Measurements from ENCODE around the gene RNF217.
"Not testable (repeated sequence)": the region's sequence is repeated elsewhere in the genome, so short reads cannot be mapped to it uniquely, and the experiment has no call there.

RNF217 gene

DNA sequence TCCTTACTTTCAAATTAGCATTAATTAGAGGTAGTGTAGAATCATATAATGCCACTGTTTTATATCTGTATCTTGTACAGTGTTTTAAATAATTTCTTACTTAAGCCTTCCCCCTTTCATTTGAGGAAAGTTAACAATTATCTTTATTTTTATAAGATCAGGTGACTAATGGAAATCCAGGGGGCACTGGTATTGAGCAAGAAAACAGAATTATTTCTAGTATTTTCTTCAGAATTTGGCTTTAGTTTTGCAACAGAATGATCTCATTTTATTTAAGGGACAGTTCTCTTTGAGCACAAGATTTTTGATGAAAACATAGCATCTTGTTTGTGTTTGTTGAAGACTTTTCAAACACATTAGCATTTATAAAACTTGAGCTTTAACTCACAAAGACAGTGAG lies 55.9 kb downstream of the RNF217 start:
- no peaks in the 10 kb centered on the region for H3K36me3 ChIP-seq
- TF ChIP-seq Cebpa-rat (IDR thresholded peaks at IDR 0.05), result no peak
- no peaks in the 10 kb centered on the region for H3K9me3 ChIP-seq (replicated peaks in 1 of 11)
- H3K27me3 ChIP-seq, result no peaks in the 10 kb centered on the region
- no peak overlapping the region for H3K4me3 ChIP-seq
- H3K4me1 ChIP-seq, result peaks cover 0 to 10% (median 7%) of the 10 kb centered on the region in 10 experiments; a peak in 9 of 20 replicates
- no peaks in the 10 kb centered on the region for H4K20me1 ChIP-seq
- no peak overlapping the region for H3K4me2 ChIP-seq
- H3K9ac ChIP-seq, result no peak overlapping the region
- no peak overlapping the region for H3K27ac ChIP-seq

GRCh38 chr6:125019281-125019680 lies 57.0 kb downstream of the RNF217 start:
- no peak overlapping the region for H3K9ac ChIP-seq
- no peak overlapping the region for H3K4me2 ChIP-seq
- no peak for TF ChIP-seq Cebpa-rat (IDR thresholded peaks at IDR 0.05)
- no peaks in the 10 kb centered on the region for H3K27me3 ChIP-seq
- H3K36me3 ChIP-seq, result no peaks in the 10 kb centered on the region
- peaks cover 0 to 7% (median 4%) of the 10 kb centered on the region in 10 experiments; a peak in 9 of 20 replicates for H3K4me1 ChIP-seq
- H3K27ac ChIP-seq, result no peak overlapping the region
- no peaks in the 10 kb centered on the region for H3K9me3 ChIP-seq (replicated peaks in 1 of 11)
- no peak overlapping the region for H3K4me3 ChIP-seq
- no peaks in the 10 kb centered on the region for H4K20me1 ChIP-seq

- H3K4me3 ChIP-seq, result no peak overlapping the region
- H3K27ac ChIP-seq, result no peak overlapping the region
- no peak overlapping the region for H3K9ac ChIP-seq
- peaks cover 0 to under 1% (median 0%) of the 10 kb centered on the region in 10 experiments; a peak in 1 of 20 replicates for H3K4me1 ChIP-seq
- H3K27me3 ChIP-seq, result no peaks in the 10 kb centered on the region
- no peaks in the 10 kb centered on the region for H3K9me3 ChIP-seq (replicated peaks in 1 of 11)
- no peak for TF ChIP-seq Cebpa-rat (IDR thresholded peaks at IDR 0.05)
- H3K4me2 ChIP-seq, result no peak overlapping the region
- H3K36me3 ChIP-seq, result no peaks in the 10 kb centered on the region
- no peaks in the 10 kb centered on the region for H4K20me1 ChIP-seq
Measured at GRCh38 chr6:125019918-125020317, 57.7 kb downstream of the RNF217 start.

- H3K9ac ChIP-seq, result no peak overlapping the region
- H3K27ac ChIP-seq, result no peak overlapping the region
- no peaks in the 10 kb centered on the region for H3K27me3 ChIP-seq
- H3K4me1 ChIP-seq, result no peaks in the 10 kb centered on the region
- no peaks in the 10 kb centered on the region for H3K36me3 ChIP-seq
- H3K4me3 ChIP-seq, result no peak overlapping the region
- TF ChIP-seq Cebpa-rat (IDR thresholded peaks at IDR 0.05), result no peak
- no peaks in the 10 kb centered on the region for H4K20me1 ChIP-seq
- H3K4me2 ChIP-seq, result no peak overlapping the region
- no peaks in the 10 kb centered on the region for H3K9me3 ChIP-seq (replicated peaks in 1 of 11)
Measured at GRCh38 chr6:125020385-125020784, 58.1 kb downstream of the RNF217 start.

DNA sequence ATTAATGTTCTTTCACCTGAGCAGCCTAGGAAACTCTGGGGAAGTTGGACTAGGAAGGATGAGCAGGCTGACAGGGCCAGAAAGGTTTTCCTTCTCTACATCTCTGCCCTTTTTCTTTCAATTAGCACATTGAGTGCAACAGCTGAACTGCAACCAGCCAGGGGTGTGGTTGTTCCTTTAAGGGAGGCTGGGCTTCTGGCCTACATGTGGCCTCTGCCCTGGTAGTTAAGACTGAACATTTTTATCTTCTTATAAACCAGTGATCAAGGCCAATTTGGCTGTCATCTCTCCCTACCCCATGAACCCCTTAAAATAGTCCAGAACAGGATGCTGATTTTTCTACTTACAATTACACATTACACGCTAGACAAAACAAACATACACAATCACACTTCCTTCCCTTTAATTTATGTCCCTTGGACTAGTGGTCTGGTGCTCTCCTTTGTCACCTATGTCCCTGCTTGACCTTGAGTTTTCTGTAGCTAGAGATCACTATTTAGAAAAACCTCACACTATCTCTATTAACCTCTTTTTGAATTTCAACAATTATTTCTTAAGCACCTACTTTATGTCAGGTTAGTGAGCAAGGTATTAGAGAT lies 60.3 kb downstream of the RNF217 start:
- H3K36me3 ChIP-seq, result no peaks in the 10 kb centered on the region
- H4K20me1 ChIP-seq, result no peaks in the 10 kb centered on the region
- no peaks in the 10 kb centered on the region for H3K4me1 ChIP-seq
- H3K9ac ChIP-seq, result no peak overlapping the region
- no peaks in the 10 kb centered on the region for H3K27me3 ChIP-seq
- H3K27ac ChIP-seq, result no peak overlapping the region
- 0 out of 22 replicates have a peak overlapping the region, but pooled peaks of 1 of the 11 experiments have one; percentile 12 for H3K4me2 ChIP-seq
- no peak for TF ChIP-seq Cebpa-rat (IDR thresholded peaks at IDR 0.05)
- H3K4me3 ChIP-seq, result no peak overlapping the region
- H3K9me3 ChIP-seq (replicated peaks in 1 of 11), result peaks cover 0 to 4% (median 0%) of the 10 kb centered on the region in 11 experiments; a peak in 1 of 22 replicates

GRCh38 chr6:125025164-125025854 lies 63.1 kb downstream of the RNF217 start:
- TF ChIP-seq Cebpa-rat (IDR thresholded peaks at IDR 0.05), result no peak
- H3K4me1 ChIP-seq, result no peaks in the 10 kb centered on the region

DNA sequence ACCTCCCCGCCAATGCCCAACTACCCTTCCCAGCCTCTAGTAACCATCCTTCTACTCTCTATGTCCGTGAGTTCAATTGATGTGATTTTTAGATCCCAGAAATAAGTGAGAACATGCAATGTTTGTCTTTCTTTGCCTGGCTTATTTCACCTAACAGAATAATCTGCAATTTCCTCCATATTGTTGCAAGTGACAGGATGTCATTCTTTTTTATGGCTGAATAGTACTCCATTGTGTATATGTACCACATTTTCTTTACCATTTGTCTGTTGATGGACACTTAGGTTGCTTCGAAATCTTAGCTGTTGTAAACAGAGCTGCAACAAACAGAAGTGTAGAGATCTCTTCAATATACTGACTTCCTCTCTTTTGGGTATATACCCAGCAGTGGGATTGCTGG lies 65.0 kb downstream of the RNF217 start:
- TF ChIP-seq Cebpa-rat (IDR thresholded peaks at IDR 0.05), result no peak
- Histone ChIP-seq H3K27me3 (no peaks in the 10 kb centered on the region), H3K4me2 (no peak overlapping the region), H3K27ac (no peak overlapping the region), H3K36me3 (no peaks in the 10 kb centered on the region), H3K9me3 (replicated peaks in 1 of 11) (peaks cover 3 to 18% (median 7%) of the 10 kb centered on the region in 11 experiments; a peak in 11 of 22 replicates), H3K9ac (no peak overlapping the region), H3K4me3 (no peak overlapping the region), H3K4me1 (peaks cover 0 to 12% (median 0%) of the 10 kb centered on the region in 10 experiments; a peak in 3 of 20 replicates), H4K20me1 (no peaks in the 10 kb centered on the region)

More at GRCh38 chr6:125025164-125025854, 63.1 kb downstream of the RNF217 start:
- H3K27ac ChIP-seq, result no peak overlapping the region
- no peak overlapping the region for H3K9ac ChIP-seq
- no peak overlapping the region for H3K4me2 ChIP-seq
- no peaks in the 10 kb centered on the region for H4K20me1 ChIP-seq
- H3K9me3 ChIP-seq (replicated peaks in 1 of 11), result peaks cover 0 to 4% (median 0%) of the 10 kb centered on the region in 11 experiments; a peak in 2 of 22 replicates
- no peak overlapping the region for H3K4me3 ChIP-seq
- H3K27me3 ChIP-seq, result no peaks in the 10 kb centered on the region
- no peaks in the 10 kb centered on the region for H3K36me3 ChIP-seq

DNA sequence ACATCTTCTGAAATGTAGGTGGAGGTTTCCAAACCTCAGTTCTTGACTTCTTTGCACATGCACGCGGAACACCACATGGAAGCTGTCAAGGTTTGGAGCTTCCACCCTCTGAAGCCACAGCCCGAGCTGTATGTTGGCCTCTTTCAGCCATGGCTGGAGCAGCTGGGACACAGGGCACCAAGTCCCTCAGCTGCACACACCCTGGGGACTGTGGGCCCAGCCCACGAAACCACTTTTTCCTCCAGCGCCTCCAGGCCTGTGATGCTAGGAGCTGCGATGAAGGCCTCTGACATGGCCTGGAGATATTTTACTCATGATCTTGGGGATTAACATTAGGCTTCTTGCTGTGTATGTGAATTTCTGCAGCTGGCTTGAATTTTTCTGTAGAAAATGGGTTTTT lies 68.7 kb downstream of the RNF217 start:
- TF ChIP-seq Cebpa-rat (IDR thresholded peaks at IDR 0.05), result no peak
- peaks cover 0 to 12% (median 0%) of the 10 kb centered on the region in 10 experiments; a peak in 3 of 20 replicates for H3K4me1 ChIP-seq
- peaks cover 3 to 18% (median 7%) of the 10 kb centered on the region in 11 experiments; a peak in 11 of 22 replicates for H3K9me3 ChIP-seq (replicated peaks in 1 of 11)
- no peaks in the 10 kb centered on the region for H3K27me3 ChIP-seq
- peak overlapping the region in 2 of 11 experiments; percentile 9 to 48; a peak in 2 of 22 replicates for H3K4me2 ChIP-seq
- H3K36me3 ChIP-seq, result no peaks in the 10 kb centered on the region
- no peak overlapping the region for H3K9ac ChIP-seq
- H3K27ac ChIP-seq, result no peak overlapping the region
- H3K4me3 ChIP-seq, result no peak overlapping the region
- H4K20me1 ChIP-seq, result no peaks in the 10 kb centered on the region

DNA sequence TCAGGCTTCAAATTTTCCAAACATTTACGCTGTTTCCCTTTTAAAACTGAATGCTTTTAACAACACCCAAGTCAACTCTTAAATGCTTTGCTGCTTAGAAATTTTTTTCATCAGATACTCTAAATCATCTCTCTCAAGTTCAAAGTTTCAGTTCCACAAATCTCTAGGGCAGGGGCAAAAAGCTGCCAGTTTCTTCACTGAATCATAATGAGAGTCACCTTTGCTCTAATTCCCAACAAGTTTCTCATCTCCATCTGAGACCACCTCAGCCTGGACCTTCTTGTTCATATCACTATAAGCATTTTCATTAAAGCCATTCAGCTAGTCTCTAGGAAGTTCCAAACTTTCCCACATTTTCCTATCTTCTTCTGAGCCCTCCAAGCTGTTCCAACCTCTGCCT lies 69.1 kb downstream of the RNF217 start:
- H3K4me3 ChIP-seq, result no peak overlapping the region
- peaks cover 0 to 12% (median 0%) of the 10 kb centered on the region in 10 experiments; a peak in 3 of 20 replicates for H3K4me1 ChIP-seq
- H4K20me1 ChIP-seq, result no peaks in the 10 kb centered on the region
- no peak overlapping the region for H3K27ac ChIP-seq
- no peak overlapping the region for H3K9ac ChIP-seq
- H3K27me3 ChIP-seq, result no peaks in the 10 kb centered on the region
- TF ChIP-seq Cebpa-rat (IDR thresholded peaks at IDR 0.05), result no peak
- H3K9me3 ChIP-seq (replicated peaks in 1 of 11), result peaks cover 3 to 18% (median 7%) of the 10 kb centered on the region in 11 experiments; a peak in 11 of 22 replicates
- peak overlapping the region in 2 of 11 experiments; percentile 9 to 48; a peak in 2 of 22 replicates for H3K4me2 ChIP-seq
- H3K36me3 ChIP-seq, result no peaks in the 10 kb centered on the region

GRCh38 chr6:125034929-125035328 lies 72.7 kb downstream of the RNF217 start:
- H3K4me2 ChIP-seq, H3K27ac ChIP-seq, H3K4me3 ChIP-seq, H3K27me3 ChIP-seq, H4K20me1 ChIP-seq, H3K36me3 ChIP-seq, H3K9ac ChIP-seq: not testable (repeated sequence)
- peaks cover 3 to 18% (median 11%) of the 10 kb centered on the region in 11 experiments; a peak in 11 of 22 replicates for H3K9me3 ChIP-seq (replicated peaks in 1 of 11)
- peaks cover 0 to 12% (median 0%) of the 10 kb centered on the region in 10 experiments; a peak in 3 of 20 replicates for H3K4me1 ChIP-seq

GRCh38 chr6:125036486-125036885 lies 74.2 kb downstream of the RNF217 start:
- H3K27ac ChIP-seq, result not testable (repeated sequence)

More at GRCh38 chr6:125036486-125036885, 74.2 kb downstream of the RNF217 start:
- not testable (repeated sequence) for H3K36me3 ChIP-seq; H3K9ac ChIP-seq; H3K4me3 ChIP-seq; H3K4me1 ChIP-seq; H4K20me1 ChIP-seq; H3K27me3 ChIP-seq; H3K4me2 ChIP-seq; H3K9me3 ChIP-seq (replicated peaks in 1 of 11)
